Suppressor macrophage (primary cell): ENCODE measurements around the gene GBGT1.

Experiments used
- DNase-seq, 4 experiments: peaks; one replicate each; pipeline ENCODE4 v3.0.0-alpha.2; 2020 to 2022

The GBGT1 gene

GRCh38 chr9:133143639-133144141 lies 20.0 kb downstream of the GBGT1 start:
- DNase-seq: no peak

DNA sequence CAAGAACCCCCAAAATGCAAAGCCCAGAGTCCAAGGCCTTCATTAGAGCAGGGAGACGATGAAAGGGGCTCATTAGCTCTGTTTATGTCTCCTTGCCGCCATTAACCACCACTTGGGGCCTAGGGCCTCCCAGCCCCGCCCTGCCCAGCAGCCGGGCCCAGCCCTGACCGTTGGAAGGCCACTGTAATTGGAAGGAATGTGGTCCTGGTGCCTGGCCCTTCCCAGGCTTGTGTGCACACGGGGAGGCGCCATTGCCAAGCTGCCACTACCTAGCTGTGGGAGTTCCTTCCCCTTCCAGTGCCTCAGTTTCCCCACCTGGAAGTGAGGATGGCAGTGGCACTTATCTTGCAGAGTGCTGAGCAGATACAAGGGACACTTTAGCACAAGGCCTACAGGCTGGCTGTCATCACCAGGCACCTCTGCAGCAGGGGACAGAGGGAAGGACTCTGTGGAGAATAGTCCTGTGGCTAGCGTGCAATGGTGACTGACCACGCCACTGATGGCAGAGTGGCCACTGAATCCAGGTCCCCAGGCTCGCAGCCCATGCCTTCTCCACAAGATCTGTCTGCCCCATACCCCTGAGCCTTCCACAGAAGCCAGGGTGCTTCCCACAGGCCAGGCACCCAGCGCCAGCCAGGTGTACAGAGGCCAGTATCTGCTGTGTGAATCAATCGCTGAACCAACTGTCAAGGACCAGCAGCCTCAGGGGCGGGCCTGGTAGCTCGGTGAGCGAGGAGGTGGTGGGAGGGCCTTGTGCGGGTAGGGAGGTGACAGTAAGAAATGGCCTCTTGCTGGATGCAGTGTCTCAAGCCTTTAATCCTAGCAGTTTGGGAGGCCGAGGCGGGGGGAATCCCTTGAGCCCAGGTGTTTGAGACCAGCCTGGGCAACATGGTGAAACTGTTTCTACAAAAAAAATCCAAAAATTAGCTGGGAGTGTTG lies 20.8 kb downstream of the GBGT1 start:
- no peak for DNase-seq

DNA sequence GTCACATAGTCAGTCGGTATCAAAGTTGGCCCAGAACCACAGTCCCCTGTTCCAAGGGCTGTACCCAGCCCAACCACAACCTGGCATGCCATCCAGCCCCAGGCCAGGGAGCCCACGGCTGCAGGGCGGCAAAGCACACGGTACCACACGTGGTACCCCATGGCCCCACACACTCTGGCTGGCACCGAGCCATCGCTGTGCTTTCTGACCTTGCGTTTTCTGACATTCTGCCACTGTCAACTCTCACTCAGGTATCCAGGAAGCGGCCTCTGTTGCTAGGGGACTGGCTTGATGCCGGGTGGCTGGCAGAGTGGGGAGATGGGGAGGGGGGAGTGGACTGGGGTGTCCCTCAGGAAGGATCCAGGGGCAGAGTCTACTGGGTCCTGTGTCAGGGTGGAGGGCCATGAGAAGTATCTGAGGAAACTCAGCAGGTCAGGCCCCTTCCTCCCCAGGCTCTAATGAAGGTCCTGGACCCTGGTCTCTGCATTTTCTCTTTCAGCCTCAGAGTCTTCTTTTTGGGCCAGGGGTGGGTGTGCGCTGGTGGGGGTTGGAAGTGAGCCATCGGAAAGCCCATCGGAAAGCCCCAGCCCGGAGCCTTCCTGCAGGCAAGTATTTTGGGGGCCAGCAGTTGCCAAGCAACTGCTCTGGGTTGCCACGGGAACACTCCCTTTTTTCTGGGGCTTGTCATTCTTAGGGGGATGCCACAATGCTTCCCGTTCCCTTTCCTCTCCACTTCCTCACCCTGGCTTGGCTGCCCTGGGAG lies 21.7 kb downstream of the GBGT1 start:
- DNase-seq: no peak

GRCh38 chr9:133140606-133141005 lies 23.1 kb downstream of the GBGT1 start:
- no peak for DNase-seq

DNA sequence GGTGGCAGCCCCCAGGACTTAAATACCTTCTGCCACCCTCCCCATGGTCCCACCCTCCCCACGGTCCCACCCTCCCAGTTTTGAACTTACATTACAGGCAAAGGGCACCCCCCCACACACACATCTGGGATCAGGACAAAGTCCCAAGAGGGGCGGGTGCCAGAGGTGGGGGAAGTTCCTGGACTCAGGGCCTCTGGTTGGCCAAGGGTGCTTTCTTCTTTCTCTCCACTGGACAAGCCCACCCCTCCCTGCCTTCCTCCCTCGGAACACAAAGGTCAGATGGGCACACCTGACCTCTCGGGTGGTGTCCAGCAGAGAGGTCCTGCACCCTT lies 23.6 kb downstream of the GBGT1 start:
- DNase-seq: peak in 3 of 4 experiments; percentile 19 to 44 (median 30)

DNA sequence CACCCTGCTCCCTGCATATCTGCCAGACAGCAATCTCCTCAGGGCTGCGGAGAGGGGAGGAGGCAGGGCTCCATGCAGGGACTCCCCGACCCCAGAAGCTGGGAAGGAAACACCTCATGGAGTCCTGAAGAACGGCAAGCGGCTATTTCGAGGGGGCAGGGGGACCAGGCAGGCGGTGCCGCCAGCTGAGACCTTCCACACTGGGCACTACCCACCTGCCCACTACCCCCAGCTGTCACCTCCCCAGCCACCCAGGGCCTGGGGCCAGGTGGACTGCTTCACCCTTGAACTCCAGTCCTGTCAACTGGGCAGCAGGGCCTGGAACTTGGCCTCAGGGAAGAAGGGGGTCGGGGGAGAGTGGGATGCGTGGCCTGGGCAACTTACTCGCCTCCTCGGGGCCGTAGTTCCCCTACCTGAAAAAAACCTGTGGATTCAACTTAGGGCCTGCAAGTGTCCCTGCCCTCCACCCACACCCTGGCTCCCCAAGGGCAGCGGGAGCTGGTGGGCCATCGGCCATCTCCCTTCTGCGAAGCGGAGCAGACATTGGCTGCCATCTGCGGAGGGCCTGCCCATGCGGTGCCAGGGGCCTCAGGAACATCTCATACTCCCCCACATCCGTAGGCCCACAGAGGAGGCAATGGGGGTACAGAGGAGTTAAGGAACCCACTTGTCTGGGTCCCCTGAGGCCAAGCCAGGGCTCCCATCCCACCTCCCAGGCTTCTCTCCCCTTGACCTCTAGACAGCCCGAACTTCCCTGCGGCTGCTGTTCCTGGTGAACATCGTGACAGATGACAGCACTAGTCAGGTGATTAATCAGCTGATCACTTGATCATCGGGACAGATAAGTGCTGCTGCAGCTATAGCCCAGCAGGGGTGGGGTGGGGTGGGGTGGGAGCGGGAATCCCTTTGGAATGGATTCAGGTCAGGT lies 24.2 kb downstream of the GBGT1 start:
- DNase-seq: peak; percentile 34 to 72 (median 70)

- no peak for DNase-seq
Observed at GRCh38 chr9:133137451-133138231, 26.1 kb downstream of the GBGT1 start.

DNA sequence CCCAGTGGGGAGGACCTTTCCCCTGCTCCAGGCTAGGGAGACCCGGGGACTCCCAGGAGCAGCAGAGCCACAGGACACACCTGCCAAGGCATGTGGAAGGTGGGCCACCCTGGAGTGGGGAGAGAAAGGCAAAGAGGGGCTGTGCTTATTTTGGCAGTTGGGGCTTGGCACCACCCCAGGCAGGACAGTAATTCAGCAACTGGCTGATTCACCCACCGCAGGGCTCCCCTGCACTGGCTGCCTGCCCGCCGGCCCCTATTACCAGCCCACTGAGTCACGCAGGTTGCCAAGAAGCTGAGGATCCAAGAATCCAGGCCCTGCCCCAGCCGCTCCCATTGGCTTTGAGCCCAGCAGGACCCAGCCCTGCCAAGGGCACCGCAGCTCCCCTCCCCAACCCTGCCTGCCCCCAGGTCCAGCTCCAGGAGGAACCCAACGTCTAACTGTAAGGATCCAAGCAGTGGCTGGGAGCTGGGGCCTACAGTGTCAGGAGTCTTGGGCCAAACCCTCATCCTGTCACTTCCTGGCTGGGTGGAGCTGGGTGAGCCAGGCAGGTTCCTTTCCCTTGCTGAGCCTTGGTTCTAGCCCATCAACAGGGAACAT lies 28.5 kb downstream of the GBGT1 start:
- peak in 1 of 4 experiments; percentile 46 for DNase-seq

- no peak for DNase-seq
Observed at GRCh38 chr9:133134388-133135145, 29.1 kb downstream of the GBGT1 start.

GRCh38 chr9:133133681-133134387 lies 29.9 kb downstream of the GBGT1 start:
- DNase-seq: peak; percentile 65 to 83 (median 80)

GRCh38 chr9:133132174-133132573 lies 31.5 kb downstream of the GBGT1 start:
- DNase-seq: no peak

- no peak for DNase-seq
Observed at GRCh38 chr9:133131506-133131905, 32.2 kb downstream of the GBGT1 start.

GRCh38 chr9:133130685-133131244 lies 32.9 kb downstream of the GBGT1 start:
- DNase-seq: no peak

DNA sequence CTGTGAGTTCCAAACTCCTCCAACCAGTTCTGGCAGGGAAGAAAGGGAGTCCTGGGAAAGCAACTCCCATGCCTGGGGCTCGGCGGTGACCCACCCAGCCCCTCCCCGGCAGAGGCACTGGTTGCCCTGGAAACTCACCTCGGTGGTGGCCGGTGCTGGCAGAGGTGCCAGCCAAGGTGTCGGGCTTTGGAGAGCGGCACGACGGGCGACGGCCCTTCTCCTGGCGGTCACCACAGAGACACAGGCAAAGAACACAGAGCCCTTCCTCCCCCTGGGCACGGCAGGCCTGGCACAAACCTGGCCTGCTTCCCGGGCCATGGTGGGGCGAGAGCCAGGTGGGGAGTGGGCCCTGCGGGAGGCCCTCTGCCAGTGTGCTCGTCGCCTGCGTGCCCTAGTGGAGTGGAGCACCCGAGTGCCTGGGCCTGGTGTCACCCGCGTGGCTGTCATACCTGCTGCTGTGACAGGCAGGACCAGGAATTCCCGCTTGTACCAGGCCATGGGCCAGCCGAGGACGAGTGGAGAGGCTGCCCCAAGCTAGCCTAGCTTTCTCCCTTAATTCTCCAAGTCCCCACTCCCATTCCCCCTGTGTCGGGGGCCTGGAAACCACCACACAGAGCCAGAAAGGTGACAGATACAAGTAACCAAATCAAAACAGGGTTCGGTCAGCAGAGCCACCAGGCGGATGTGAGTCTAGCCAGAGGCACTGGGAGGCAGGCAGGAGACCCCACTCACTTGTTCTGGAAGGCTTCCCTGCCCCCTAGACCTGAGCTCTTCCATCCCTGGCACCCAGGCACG lies 34.5 kb downstream of the GBGT1 start:
- no peak for DNase-seq

GRCh38 chr9:133128152-133128551 lies 35.6 kb downstream of the GBGT1 start:
- no peak for DNase-seq

DNA sequence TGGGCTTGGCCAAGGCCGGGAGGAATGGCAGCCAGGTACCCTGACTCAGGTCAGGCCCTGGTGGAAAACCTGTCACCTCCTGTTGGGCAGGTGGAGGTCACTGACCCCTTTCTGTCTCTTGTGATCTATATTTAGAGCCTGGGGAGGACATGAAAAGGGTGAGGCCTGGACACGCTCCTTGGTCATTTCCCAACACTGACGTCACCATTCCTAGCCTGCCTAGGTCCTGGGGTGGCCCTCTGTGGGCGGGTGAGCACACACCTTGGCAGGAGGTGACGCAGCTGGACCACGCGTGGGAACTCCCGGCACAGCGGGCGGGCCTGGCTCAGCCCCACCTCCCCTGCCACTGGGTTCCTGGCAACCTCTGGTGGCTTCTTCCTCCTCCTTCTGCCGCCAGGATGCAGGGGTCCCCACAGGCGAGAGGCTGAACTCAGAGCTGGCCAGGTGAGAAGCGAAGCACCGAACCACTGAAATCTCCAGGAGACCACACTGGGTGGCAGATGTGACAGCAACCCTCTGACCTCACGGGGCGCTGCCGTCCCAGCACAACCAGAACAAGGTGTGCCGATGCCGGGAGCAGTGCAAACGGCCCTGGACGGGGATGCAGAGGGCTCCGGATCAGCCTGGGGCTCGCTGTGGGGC lies 36.3 kb downstream of the GBGT1 start:
- no peak for DNase-seq

DNA sequence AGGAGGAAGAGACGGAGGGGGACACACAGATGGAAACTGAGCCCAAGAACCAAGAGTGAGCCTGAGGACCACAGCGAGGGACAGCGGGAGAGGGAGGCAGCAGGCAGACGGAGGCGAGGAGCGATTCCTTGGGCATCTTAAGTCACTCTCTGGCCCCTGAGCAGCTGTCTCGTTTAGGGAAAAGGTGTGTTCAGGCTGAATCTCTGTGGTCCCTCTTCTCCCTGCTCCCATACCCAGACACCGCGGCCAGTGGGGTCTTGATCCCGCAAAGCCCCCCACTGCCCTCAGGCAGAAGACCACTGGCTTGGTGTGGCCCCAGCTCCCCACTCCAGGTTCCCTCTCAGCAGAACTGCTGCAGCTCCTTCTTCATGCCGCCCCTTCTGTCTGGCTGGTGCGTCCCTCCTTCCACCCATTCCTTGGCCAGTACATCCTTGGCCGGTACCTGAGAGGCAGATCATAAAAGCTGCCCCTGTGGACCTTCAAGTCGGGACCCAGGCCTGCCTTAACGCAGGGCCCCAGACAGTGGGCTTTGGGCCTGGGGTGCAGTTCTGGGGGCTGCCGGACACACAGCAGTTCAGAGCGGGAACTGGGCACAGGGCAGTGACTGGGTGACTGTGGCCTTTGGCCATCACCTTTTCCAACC lies 36.9 kb downstream of the GBGT1 start:
- no peak for DNase-seq
